GM12878 (cell line): ENCODE results near the gene ROM1. TPM values are rescaled to one million over a fixed set of nuclear protein-coding genes. Genes with fewer than 3 reads are reported as not detected.

Experiments used
- BCL11A ChIP-seq: IDR thresholded peaks from 2 replicates; pipeline ENCODE4 v1.6.1; 2011; ENCODE audit warnings: low read depth, low read length
- BCL3 ChIP-seq: IDR thresholded peaks from 2 replicates; pipeline ENCODE4 v1.6.1; 2011; ENCODE audit warnings: borderline replicate concordance, low read depth, mild to moderate bottlenecking, moderate library complexity, low read length; ENCODE audit not compliant: insufficient read depth, poor library complexity, severe bottlenecking
- CHD2 ChIP-seq: IDR thresholded peaks from 2 replicates; pipeline ENCODE4 v1.6.1; 2011; ENCODE audit warnings: low read depth, low read length, improper control_type of control experiment, borderline replicate concordance
- E4F1 ChIP-seq: fragments of 450-650 bp; IDR thresholded peaks from 2 replicates; pipeline ENCODE4 v1.6.1; 2018; ENCODE audit warnings: borderline replicate concordance, mild to moderate bottlenecking; ENCODE audit not compliant: partially characterized antibody
- ETV6 ChIP-seq, 2 experiments: fragments of 450-650 bp in 1 of 2; IDR thresholded peaks in 1 of 2; conservative IDR thresholded peaks in 1 of 2; 2 replicates each; pipeline ENCODE4 v1.6.1; 2014; ENCODE audit warnings: antibody characterized with exemption in 1 of 2, borderline replicate concordance in 1 of 2, low read depth in 1 of 2, mild to moderate bottlenecking in 1 of 2, moderate library complexity in 1 of 2
- FOXM1 ChIP-seq: IDR thresholded peaks from 2 replicates; pipeline ENCODE4 v1.6.1; 2012; ENCODE audit warnings: low read depth, mild to moderate bottlenecking, inconsistent platforms, low read length, moderate library complexity
- HDAC2 ChIP-seq: fragments of 200-600 bp; sonication (generic); IDR thresholded peaks from 2 replicates; pipeline ENCODE4 v1.6.1; 2017
- MAX ChIP-seq: IDR thresholded peaks from 2 replicates; pipeline ENCODE4 v1.6.1; 2012; ENCODE audit warnings: low read depth, low read length, improper control_type of control experiment
- MLLT1 ChIP-seq: fragments of 450-650 bp; IDR thresholded peaks from 2 replicates; pipeline ENCODE4 v1.6.1; 2016; ENCODE audit warnings: mild to moderate bottlenecking
- MTA2 ChIP-seq: fragments of 450-650 bp; IDR thresholded peaks from 2 replicates; pipeline ENCODE4 v1.6.1; 2016; ENCODE audit warnings: low read depth, mild to moderate bottlenecking, moderate library complexity
- MTA3 ChIP-seq: IDR thresholded peaks from 2 replicates; pipeline ENCODE4 v1.6.1; 2012; ENCODE audit warnings: low read length, inconsistent platforms, borderline replicate concordance
- NFIC ChIP-seq: IDR thresholded peaks from 2 replicates; pipeline ENCODE4 v1.6.1; 2012; ENCODE audit warnings: low read depth, mild to moderate bottlenecking, inconsistent platforms, low read length, moderate library complexity
- NR2F1 ChIP-seq: fragments of 450-650 bp; conservative IDR thresholded peaks from 2 replicates; pipeline ENCODE4 v1.6.1; 2017; ENCODE audit warnings: mild to moderate bottlenecking
- NRF1 ChIP-seq: conservative IDR thresholded peaks from 2 replicates; pipeline ENCODE4 v1.6.1; 2011; ENCODE audit warnings: mild to moderate bottlenecking, low read depth, low read length, improper control_type of control experiment
- PAX8 ChIP-seq: fragments of 450-650 bp; IDR thresholded peaks from 2 replicates; pipeline ENCODE4 v1.6.1; 2017; ENCODE audit warnings: mild to moderate bottlenecking, moderate library complexity
- RELA ChIP-seq: fragments of 450-650 bp; IDR thresholded peaks from 2 replicates; pipeline ENCODE4 v1.8.0; 2014; ENCODE audit warnings: borderline replicate concordance; ENCODE audit not compliant: partially characterized antibody
- SKIL ChIP-seq: fragments of 450-650 bp; IDR thresholded peaks from 2 replicates; pipeline ENCODE4 v1.6.1; 2017; ENCODE audit warnings: mild to moderate bottlenecking, low read depth, inconsistent platforms; ENCODE audit not compliant: poor library complexity, severe bottlenecking
- SMAD1 ChIP-seq: fragments of 450-650 bp; IDR thresholded peaks from 2 replicates; pipeline ENCODE4 v1.6.1; 2018; ENCODE audit warnings: mild to moderate bottlenecking, low read depth; ENCODE audit not compliant: partially characterized antibody
- SMAD5 ChIP-seq: IDR thresholded peaks from 2 replicates; pipeline ENCODE4 v1.6.1; 2016; ENCODE audit warnings: antibody characterized with exemption, low read depth
- SMARCA5 ChIP-seq: fragments of 450-650 bp; IDR thresholded peaks from 2 replicates; pipeline ENCODE4 v1.6.1; 2017; ENCODE audit warnings: mild to moderate bottlenecking
- SMC3 ChIP-seq: IDR thresholded peaks from 2 replicates; pipeline ENCODE4 v1.6.1; 2011; ENCODE audit warnings: low read length, improper control_type of control experiment, borderline replicate concordance
- SP1 ChIP-seq: IDR thresholded peaks from one replicate; pipeline ENCODE4 v1.6.1; 2011; ENCODE audit warnings: low read depth, low read length
- polyA plus RNA-seq, 11 experiments: library from polyadenylated mRNA; depleted of rRNA in 4 of 11; unstranded in 6 of 11; stranded (reverse) in 5 of 11; fragments of >200 nt; fragmentation: Nextera tagmentation in 4 of 11; fragmentation: Illumina TruSeq in 1 of 11; extraction: Ambion mirVana in 4 of 11; extraction: Trizol in 1 of 11; gene quantifications; 1 replicate in 1 of 11; 2 replicates in 10 of 11; pipeline versions ENCODE4 v1.2.1 to v1.2.3, GENCODE V29; 2011 to 2016; ENCODE audit warnings: inconsistent platforms in 2 of 11, missing spikeins in 2 of 11, low read depth in 1 of 11
- total RNA-seq, 4 experiments: library from RNA; depleted of rRNA in 3 of 4; stranded (reverse); fragments of >200 nt in 3 of 4; fragmentation: Illumina TruSeq in 1 of 4; extraction: Trizol in 1 of 4; gene quantifications; 2 replicates each; pipeline versions ENCODE4 v1.2.1 to v1.2.3, GENCODE V29; 2013 to 2021

The ROM1 gene
- total and polyA plus RNA-seq, 10 of the 15 experiments (the other 5 are each of a cell fraction or from before 2014, with no cell fraction given) = 0.42 to 3.0 (median 1.1) TPM

- TF ChIP-seq ETV6 (conservative IDR thresholded peaks at IDR 0.05 in 1 of 2, IDR thresholded peaks at IDR 0.05 in 1 of 2; ENCODE audit: borderline replicate concordance in 1 of 2, low read depth in 1 of 2) (no peak), SKIL (peak; percentile 49), HDAC2 (no peak), SMAD5 (0 out of 2 replicates have a peak, but pooled peaks have one; percentile 72), SMARCA5 (peak; percentile 24; the same call in 1 of the 2 replicates), RELA (peak; percentile 80), MTA2 (peak; percentile 20; the same call in 1 of the 2 replicates), CHD2 (peak; percentile 90), NRF1 (peak; percentile 94), PAX8 (no peak), SMC3 (no peak), NR2F1 (peak; percentile 31; the same call in 1 of the 2 replicates), MAX (peak; percentile 73), BCL11A (0 out of 2 replicates have a peak, but pooled peaks have one; percentile 9), MTA3 (no peak), E4F1 (peak; percentile 99), SMAD1 (peak; percentile 79), BCL3 (peak; percentile 55), SP1 (peak; percentile 58), MLLT1 (peak; percentile 70), FOXM1 (0 out of 2 replicates have a peak, but pooled peaks have one; percentile 42), NFIC (no peak)
Measured at GRCh38 chr11:62573592-62574362, 39.3 kb upstream of the ROM1 start, which contains the start of gene EEF1G (continued).
